ENCODE measurements around the gene ZC3H10.
"Not testable (repeated sequence)": the region's sequence is repeated elsewhere in the genome, so short reads cannot be mapped to it uniquely, and the experiment has no call there.

Gene ZC3H10

GRCh38 chr12:56102683-56103065 lies 15.4 kb upstream of the ZC3H10 start:
- no peak for DNase-seq (ENCODE audit: low read depth in 3 of 3)

- DNase-seq (ENCODE audit: low read depth in 3 of 3): no peak
Observed at GRCh38 chr12:56103066-56103711, 14.9 kb upstream of the ZC3H10 start.

GRCh38 chr12:56103823-56104108 lies 14.3 kb upstream of the ZC3H10 start:
- DNase-seq (ENCODE audit: low read depth in 3 of 3): no peak

GRCh38 chr12:56104109-56104814 lies 13.8 kb upstream of the ZC3H10 start, which contains the start of gene PA2G4:
Gene PA2G4 (plus strand): TSS chr12:56104559. CDS start chr12:56104738, 179 bp downstream.
- DNase-seq (ENCODE audit: low read depth in 3 of 3): peak; percentile 91 to 95 (median 92)

- peak in 1 of 3 experiments; percentile 15 for DNase-seq (ENCODE audit: low read depth in 3 of 3)
Observed at GRCh38 chr12:56104815-56105608, 13.1 kb upstream of the ZC3H10 start.

- DNase-seq (ENCODE audit: low read depth in 3 of 3): no peak
Observed at GRCh38 chr12:56105609-56105902, 12.5 kb upstream of the ZC3H10 start.

- no peak for DNase-seq (ENCODE audit: low read depth in 3 of 3)
Observed at GRCh38 chr12:56107242-56107641, 10.8 kb upstream of the ZC3H10 start.

- DNase-seq (ENCODE audit: low read depth in 3 of 3): no peak
Observed at GRCh38 chr12:56110571-56110970, 7.5 kb upstream of the ZC3H10 start.

- no peak for DNase-seq (ENCODE audit: low read depth in 3 of 3)
Observed at GRCh38 chr12:56114084-56114483, 4.0 kb upstream of the ZC3H10 start.

- no peak for DNase-seq (ENCODE audit: low read depth in 3 of 3)
Observed at GRCh38 chr12:56115329-56115728, 2.7 kb upstream of the ZC3H10 start.

- peak; percentile 87 to 92 (median 90) for DNase-seq (ENCODE audit: low read depth in 3 of 3)
Observed at GRCh38 chr12:56116267-56117081, 1.6 kb upstream of the ZC3H10 start, which contains the start of gene RPL41. Gene RPL41 (plus strand): TSS chr12:56116633.

GRCh38 chr12:56117082-56117706 lies 872 bp upstream of the ZC3H10 start:
- not testable (repeated sequence) for DNase-seq (ENCODE audit: low read depth in 3 of 3)

GRCh38 chr12:56118688-56119357 lies 757 bp downstream of the ZC3H10 start:
- DNase-seq (ENCODE audit: low read depth in 3 of 3): no peak

GRCh38 chr12:56119361-56119796 lies 1.3 kb downstream of the ZC3H10 start:
- DNase-seq (ENCODE audit: low read depth in 3 of 3): peak in 1 of 3 experiments; percentile 28

GRCh38 chr12:56120158-56120846 lies 2.2 kb downstream of the ZC3H10 start:
- no peak for DNase-seq (ENCODE audit: low read depth in 3 of 3)

- DNase-seq (ENCODE audit: low read depth in 3 of 3): no peak
Observed at GRCh38 chr12:56121204-56121870, 3.3 kb downstream of the ZC3H10 start.

- DNase-seq (ENCODE audit: low read depth in 3 of 3): no peak
Observed at GRCh38 chr12:56122637-56123036, 4.6 kb downstream of the ZC3H10 start.

GRCh38 chr12:56124133-56124532 lies 6.1 kb downstream of the ZC3H10 start:
- DNase-seq (ENCODE audit: low read depth in 3 of 3): no peak

GRCh38 chr12:56126732-56127239 lies 8.7 kb downstream of the ZC3H10 start:
- DNase-seq (ENCODE audit: low read depth in 3 of 3): no peak
